Astrocyte (in vitro differentiated cells and primary cell): Measurements from ENCODE around the gene ACTG1. TPM values are rescaled to one million over a fixed set of nuclear protein-coding genes. Genes with fewer than 3 reads are reported as not detected.

Source experiments
- DNase-seq: peaks from one replicate; pipeline ENCODE4 v3.0.0-alpha.2; 2010; ENCODE audit warnings: low read depth
- FAIRE-seq: peaks from 2 replicates; lab custom pipeline; 2011; peaks lifted over from hg19 to GRCh38; lab: Jason Lieb, UNC
- H2AFZ ChIP-seq: 2 replicates; pipeline ENCODE4 v1.6.0; 2012; ENCODE audit warnings: low read depth, low read length, inconsistent platforms
- H3K27ac ChIP-seq: 2 replicates; pipeline ENCODE4 v1.5.1; 2011; ENCODE audit warnings: low read depth, low read length, inconsistent platforms
- H3K27me3 ChIP-seq: 2 replicates; pipeline ENCODE4 v1.6.0; 2011; ENCODE audit warnings: low read length, inconsistent platforms; ENCODE audit not compliant: insufficient read depth
- H3K36me3 ChIP-seq: 2 replicates; pipeline ENCODE4 v1.5.1; 2011; ENCODE audit warnings: low read length, inconsistent platforms; ENCODE audit not compliant: insufficient read depth
- H3K4me1 ChIP-seq: 2 replicates; pipeline ENCODE4 v1.5.1; 2011; ENCODE audit warnings: low read length, inconsistent platforms; ENCODE audit not compliant: insufficient read depth
- H3K4me2 ChIP-seq: 2 replicates; pipeline ENCODE4 v1.6.0; 2012; ENCODE audit warnings: low read length, inconsistent platforms
- H3K4me3 ChIP-seq: 2 replicates; pipeline ENCODE4 v1.5.1; 2011; ENCODE audit warnings: low read depth, mild to moderate bottlenecking, low read length, inconsistent platforms; ENCODE audit not compliant: insufficient read depth
- H3K79me2 ChIP-seq: 2 replicates; pipeline ENCODE4 v1.6.0; 2012; ENCODE audit warnings: mild to moderate bottlenecking, low read length, inconsistent platforms; ENCODE audit not compliant: insufficient read depth
- H3K9ac ChIP-seq: 2 replicates; pipeline ENCODE4 v1.6.0; 2012; ENCODE audit warnings: mild to moderate bottlenecking, low read length, inconsistent platforms
- H3K9me3 ChIP-seq: 2 replicates; pipeline ENCODE4 v1.5.1; 2012; ENCODE audit warnings: low read depth, mild to moderate bottlenecking, low read length, inconsistent platforms; ENCODE audit not compliant: insufficient read depth
- H4K20me1 ChIP-seq: 2 replicates; pipeline ENCODE4 v1.6.0; 2012; ENCODE audit warnings: low read length, inconsistent platforms; ENCODE audit not compliant: insufficient read depth
- H3K27ac Mint-ChIP-seq: one replicate; pipeline ENCODE4 v1.8.0; 2021; ENCODE audit warnings: mild to moderate bottlenecking, mixed read lengths; ENCODE audit not compliant: unreplicated experiment
- H3K27me3 Mint-ChIP-seq: one replicate; pipeline ENCODE4 v1.8.0; 2021; ENCODE audit warnings: low read depth, mixed read lengths; ENCODE audit not compliant: unreplicated experiment
- H3K36me3 Mint-ChIP-seq: one replicate; pipeline ENCODE4 v1.8.0; 2021; ENCODE audit warnings: low read depth, mixed read lengths; ENCODE audit not compliant: unreplicated experiment
- H3K4me1 Mint-ChIP-seq: one replicate; pipeline ENCODE4 v1.8.0; 2021; ENCODE audit warnings: low read depth, mixed read lengths; ENCODE audit not compliant: unreplicated experiment
- H3K4me3 Mint-ChIP-seq: one replicate; pipeline ENCODE4 v1.8.0; 2021; ENCODE audit warnings: mild to moderate bottlenecking, moderate library complexity, mixed read lengths; ENCODE audit not compliant: unreplicated experiment
- H3K9me3 Mint-ChIP-seq: one replicate; pipeline ENCODE4 v1.8.0; 2021; ENCODE audit warnings: mild to moderate bottlenecking, mixed read lengths; ENCODE audit not compliant: unreplicated experiment
- CTCF ChIP-seq: IDR thresholded peaks from 2 replicates; pipeline ENCODE4 v1.5.1; 2011; ENCODE audit warnings: low read depth, mild to moderate bottlenecking, inconsistent platforms, low read length, moderate library complexity; ENCODE audit not compliant: insufficient read depth
- EZH2 ChIP-seq: IDR thresholded peaks from 2 replicates; pipeline ENCODE4 v1.6.1; 2012; ENCODE audit warnings: mild to moderate bottlenecking, low read length, inconsistent platforms; ENCODE audit not compliant: insufficient read depth
- total RNA-seq: library from RNA; stranded (reverse); gene quantifications from 2 replicates; pipeline ENCODE4 v1.2.1, GENCODE V29; 2021

The ACTG1 gene
- total RNA-seq, 1 donor from 2014 or later = 7,369 TPM

- no peak overlapping the region for H3K27ac Mint-ChIP-seq
- no peak overlapping the region for H3K4me3 ChIP-seq
- peaks cover 45% of the 10 kb centered on the region for H3K27me3 Mint-ChIP-seq
- no peak for TF ChIP-seq EZH2
- H4K20me1 ChIP-seq = no peaks in the 10 kb centered on the region
- H3K9me3 Mint-ChIP-seq = no peaks in the 10 kb centered on the region
- no peaks in the 10 kb centered on the region for H3K36me3 ChIP-seq
- no peak overlapping the region for H2AFZ ChIP-seq
- no peak for DNase-seq
- no peak overlapping the region for H3K4me3 Mint-ChIP-seq
- H3K4me2 ChIP-seq = no peak overlapping the region
- no peaks in the 10 kb centered on the region for H3K36me3 Mint-ChIP-seq
- peaks cover 5% of the 10 kb centered on the region for H3K4me1 Mint-ChIP-seq
- FAIRE-seq = no peak
- peaks cover 3% of the 10 kb centered on the region for H3K4me1 ChIP-seq
- H3K79me2 ChIP-seq = no peaks in the 10 kb centered on the region
- H3K27ac ChIP-seq = no peak overlapping the region
- no peak overlapping the region for H3K9ac ChIP-seq
- peaks cover 16% of the 10 kb centered on the region for H3K27me3 ChIP-seq
- H3K9me3 ChIP-seq = no peaks in the 10 kb centered on the region
Measured at GRCh38 chr17:81492202-81492601, 20.4 kb downstream of the ACTG1 start.

GRCh38 chr17:81491761-81492160 lies 20.8 kb downstream of the ACTG1 start:
- H3K27ac ChIP-seq = no peak overlapping the region
- DNase-seq (no peak), FAIRE-seq (no peak)
- peaks cover 46% of the 10 kb centered on the region for H3K27me3 Mint-ChIP-seq
- H3K36me3 Mint-ChIP-seq = no peaks in the 10 kb centered on the region
- H3K27me3 ChIP-seq = peaks cover 16% of the 10 kb centered on the region
- H3K79me2 ChIP-seq = no peaks in the 10 kb centered on the region
- H3K4me3 Mint-ChIP-seq = no peak overlapping the region
- no peak overlapping the region for H3K27ac Mint-ChIP-seq
- H3K4me1 ChIP-seq = peaks cover 3% of the 10 kb centered on the region
- H3K4me2 ChIP-seq = no peak overlapping the region
- peaks cover 5% of the 10 kb centered on the region for H3K4me1 Mint-ChIP-seq
- H3K4me3 ChIP-seq = no peak overlapping the region
- H2AFZ ChIP-seq = no peak overlapping the region
- H3K9me3 Mint-ChIP-seq = no peaks in the 10 kb centered on the region
- no peaks in the 10 kb centered on the region for H3K36me3 ChIP-seq
- TF ChIP-seq CTCF = no peak
- TF ChIP-seq EZH2 = no peak
- H3K9me3 ChIP-seq = no peaks in the 10 kb centered on the region
- no peaks in the 10 kb centered on the region for H4K20me1 ChIP-seq
- H3K9ac ChIP-seq = no peak overlapping the region

DNA sequence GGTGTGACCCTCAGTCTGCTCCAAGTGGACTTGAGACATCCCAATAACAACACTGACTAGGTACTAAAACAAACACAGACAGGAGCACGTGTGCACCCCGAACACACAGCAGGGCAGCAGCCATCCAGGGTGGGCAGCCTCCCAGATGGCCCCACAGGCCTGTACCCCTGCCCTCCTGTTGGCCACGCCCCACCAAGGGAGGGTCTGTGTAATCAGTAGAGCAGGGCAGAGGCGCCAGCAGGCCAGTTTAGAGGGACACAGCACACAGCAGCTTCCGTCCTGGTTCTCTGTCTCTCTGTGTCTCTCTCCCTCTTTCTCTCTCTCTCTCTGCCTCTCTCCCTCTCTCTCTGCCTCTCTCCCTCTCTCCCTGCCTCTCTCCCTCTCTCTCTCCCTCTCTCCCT lies 21.4 kb downstream of the ACTG1 start:
- H3K27me3 ChIP-seq = peaks cover 16% of the 10 kb centered on the region
- FAIRE-seq (no peak), DNase-seq (no peak)
- no peak overlapping the region for H2AFZ ChIP-seq
- H3K9me3 ChIP-seq = no peaks in the 10 kb centered on the region
- no peaks in the 10 kb centered on the region for H4K20me1 ChIP-seq
- no peak overlapping the region for H3K9ac ChIP-seq
- no peaks in the 10 kb centered on the region for H3K9me3 Mint-ChIP-seq
- no peak overlapping the region for H3K4me3 ChIP-seq
- H3K27ac ChIP-seq = no peak overlapping the region
- no peak overlapping the region for H3K27ac Mint-ChIP-seq
- H3K79me2 ChIP-seq = no peaks in the 10 kb centered on the region
- peaks cover 45% of the 10 kb centered on the region for H3K27me3 Mint-ChIP-seq
- H3K4me1 ChIP-seq = peaks cover 3% of the 10 kb centered on the region
- H3K4me2 ChIP-seq = no peak overlapping the region
- H3K4me3 Mint-ChIP-seq = no peak overlapping the region
- TF ChIP-seq EZH2 = no peak
- TF ChIP-seq CTCF = no peak
- H3K36me3 Mint-ChIP-seq = no peaks in the 10 kb centered on the region
- no peaks in the 10 kb centered on the region for H3K36me3 ChIP-seq
- H3K4me1 Mint-ChIP-seq = peaks cover 5% of the 10 kb centered on the region
